Right cardiac atrium (tissue), 5 donors: ENCODE results near the gene AARSD1. TPM values are rescaled to one million over a fixed set of nuclear protein-coding genes. Genes with fewer than 3 reads are reported as not detected.
"Not testable (repeated sequence)": the region's sequence is repeated elsewhere in the genome, so short reads cannot be mapped to it uniquely, and the experiment has no call there.

Experiments used
- ATAC-seq, 2 donors: fragments of 200-7000 bp; cut with Tn5 transposase; one replicate each; pipeline versions ENCODE4 v1.8.0 to v1.9.1; 2020; ENCODE audit warnings: moderate library complexity in 2 of 2, mild to moderate bottlenecking in 1 of 2
- DNase-seq, 3 donors: peaks; one replicate each; pipeline ENCODE4 v3.0.0-alpha.2; 2020
- H3K27ac ChIP-seq: one replicate; pipeline ENCODE4 v1.5.1; 2013; ENCODE audit warnings: mild to moderate bottlenecking, low read length, control low read depth, moderate library complexity
- H3K27me3 ChIP-seq: one replicate; pipeline ENCODE4 v1.6.1; 2013; ENCODE audit not compliant: control insufficient read depth, insufficient read depth
- H3K4me1 ChIP-seq: one replicate; pipeline ENCODE4 v1.6.1; 2013; ENCODE audit warnings: low read length; ENCODE audit not compliant: control insufficient read depth, insufficient read depth
- H3K4me3 ChIP-seq: one replicate; pipeline ENCODE4 v1.5.1; 2013; ENCODE audit warnings: low read length, control low read depth
- H3K9me3 ChIP-seq: one replicate; pipeline ENCODE4 v1.6.1; 2013; ENCODE audit warnings: low read length; ENCODE audit not compliant: control insufficient read depth
- WGBS: extraction: QIAGEN DNeasy Blood & Tissue Kit; methylation state at CpG from one replicate; pipeline ENCODE4 v1.1.7; 2013; 5-methylcytosine and 5-hydroxymethylcytosine counted together
- intact Hi-C, 4 donors: fragments of 100-400 bp; cut with DNase I; formaldehyde crosslinking; loops; one replicate each; pipeline versions ENCODE4 v1.11.0 to v1.14.0; 2022 to 2023
- polyA plus RNA-seq: library from polyadenylated mRNA; stranded (reverse); fragments of 200-250 nt; gene quantifications from one replicate; pipeline ENCODE4 v1.2.3, GENCODE V29; 2013
- total RNA-seq, 4 donors: library from RNA; stranded (reverse); fragmentation: NEBNext Ultra II Directional; extraction: Animal tissue kit (Norgen Biotek cat#: 25700); gene quantifications; one replicate each; pipeline ENCODE4 v1.2.1, GENCODE V29; 2021
- donor health status: healthy with polysubstance abuse.
- donor health status: DM: no; HTN: yes; CAD: no.
- donor health status: DM: no; HTN: no; CAD: no.
- donor health status: DM: no; HTN: yes; CAD: no; lungs with severe emphysema.
- donor health status: DM: yes; HTN: yes; CAD: no.

AARSD1 gene
- total and polyA plus RNA-seq, 5 donors, result 26.0 to 41.6 (median 30.7) TPM

DNA sequence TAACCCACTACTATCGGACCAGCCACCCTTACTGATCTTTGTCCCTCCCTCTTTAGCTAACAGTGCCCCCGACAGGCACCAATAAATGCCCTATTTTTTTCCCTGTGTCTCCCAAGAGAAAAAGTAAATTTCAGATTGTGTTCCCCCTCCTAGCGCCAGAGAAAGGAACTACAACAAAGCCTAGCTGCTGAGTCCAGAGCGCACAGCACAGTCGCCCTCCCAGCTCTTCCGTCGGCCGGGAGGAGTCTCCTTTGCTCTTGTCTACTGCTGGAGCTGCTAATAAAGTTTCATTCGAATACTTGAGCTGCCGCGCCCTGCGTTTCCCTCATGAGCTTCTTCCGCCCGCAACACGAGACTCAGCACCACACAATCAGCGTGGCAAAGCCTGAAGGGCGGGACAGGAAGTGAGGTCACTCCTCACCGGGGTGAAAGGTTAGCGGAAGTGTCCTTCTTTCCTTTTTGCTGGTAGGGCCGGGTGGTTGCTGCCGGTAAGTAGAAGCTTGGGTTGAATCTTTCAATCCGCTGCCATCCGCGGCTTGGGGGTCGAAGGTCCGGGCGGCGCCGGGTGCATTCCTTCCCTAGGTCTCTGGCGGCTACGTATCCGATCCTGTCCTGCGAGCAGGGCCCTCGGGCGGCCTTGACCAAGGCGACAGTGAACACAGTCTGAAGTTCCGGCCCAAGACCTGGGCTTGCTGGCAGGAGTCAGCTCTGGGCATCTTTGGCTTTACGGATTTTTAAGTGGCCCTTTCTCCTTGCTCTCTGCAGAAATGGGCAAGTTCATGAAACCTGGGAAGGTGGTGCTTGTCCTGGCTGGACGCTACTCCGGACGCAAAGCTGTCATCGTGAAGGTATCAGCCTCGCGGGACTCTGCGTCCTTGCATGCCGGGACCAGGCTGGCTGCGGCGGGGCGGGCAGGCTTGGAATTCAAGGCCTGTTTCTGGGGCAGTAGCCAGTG, 34.0 kb upstream of the AARSD1 start, which contains the start of gene RPL27:
Gene RPL27 (plus strand): TSS at position 436 of the 955 bp plus-strand sequence. CDS start 332 bp downstream, at position 768.
- ATAC-seq, result peak; percentile 98
- WGBS, result under 1% methylated on average over 49 of the region's 49 CpGs
- intact Hi-C loops, result no loop called here

GRCh38 chr17:42997390-42997983, 33.2 kb upstream of the AARSD1 start:
- peak overlapping the region; percentile 65 for H3K27ac ChIP-seq
- peak overlapping the region; percentile 16 for H3K4me3 ChIP-seq
- whole genome bisulfite sequencing, result 13% methylated on average over 5 of the region's 5 CpGs
- no peak for DNase-seq
- H3K4me1 ChIP-seq, result no peaks in the 10 kb centered on the region
- intact Hi-C loops, result no loop called here
- peak in 1 of 2 donors; percentile 0 for ATAC-seq
- no peaks in the 10 kb centered on the region for H3K27me3 ChIP-seq
- H3K9me3 ChIP-seq, result no peaks in the 10 kb centered on the region

More for the DNA sequence above, 34.0 kb upstream of the AARSD1 start, which contains the start of gene RPL27:
- Histone ChIP-seq H3K4me3 (peak within 1 kb of the TSS; percentile 70), H3K9me3 (no peaks in the 10 kb centered on the region), H3K27ac (peak within 1 kb of the TSS; percentile 74), H3K27me3 (no peaks in the 10 kb centered on the region), H3K4me1 (no peaks in the 10 kb centered on the region)
- peak; percentile 98 to 99 (median 99) for DNase-seq

DNA sequence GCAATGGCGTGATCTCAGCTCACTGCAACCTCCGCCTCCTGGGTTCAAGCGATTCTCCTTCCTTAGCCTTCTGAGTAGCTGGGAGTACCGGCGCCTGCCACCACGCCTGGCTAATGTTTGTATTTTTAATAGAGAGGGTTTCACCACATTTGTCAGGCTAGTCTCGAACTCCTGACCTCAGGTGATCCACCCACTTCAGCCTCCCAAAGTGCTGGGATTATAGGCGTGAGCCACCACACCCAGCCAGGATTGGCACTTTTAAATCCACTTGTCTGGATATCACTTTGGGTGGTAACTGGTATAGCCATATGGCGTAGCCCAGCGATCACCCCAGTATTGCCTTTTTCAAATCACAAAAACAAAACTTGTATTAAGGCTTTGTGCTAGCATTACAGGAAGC, 29.7 kb upstream of the AARSD1 start:
- intact Hi-C loops, H3K4me1 ChIP-seq, H3K27ac ChIP-seq, H3K9me3 ChIP-seq, H3K27me3 ChIP-seq, DNase-seq, ATAC-seq, H3K4me3 ChIP-seq: not testable (repeated sequence)
- WGBS, result 86% methylated on average over 10 of the region's 10 CpGs

DNA sequence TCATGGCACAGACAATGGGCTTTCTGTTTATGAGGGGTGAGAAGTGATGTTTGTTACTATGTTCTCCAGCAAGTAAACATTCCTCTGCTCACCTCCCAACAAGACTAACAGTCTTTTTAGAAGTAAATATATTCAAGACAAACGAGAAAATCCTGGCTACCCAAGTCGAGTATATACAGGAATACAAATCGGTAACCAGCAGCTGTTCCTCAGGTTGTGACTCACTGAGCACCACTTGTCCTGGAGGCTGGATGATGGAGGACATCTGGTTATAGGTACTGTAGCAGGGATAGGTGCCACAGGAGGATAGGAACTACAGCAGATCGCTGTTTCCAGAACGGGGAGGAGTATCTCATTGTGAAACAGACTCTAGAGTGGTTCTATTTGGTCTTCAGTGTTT, 28.6 kb upstream of the AARSD1 start:
- Histone ChIP-seq H3K4me3 (no peak overlapping the region), H3K4me1 (no peaks in the 10 kb centered on the region), H3K9me3 (no peaks in the 10 kb centered on the region), H3K27ac (no peak overlapping the region), H3K27me3 (no peaks in the 10 kb centered on the region)
- intact Hi-C loops, result no loop called here
- WGBS, result 84% methylated on average over 5 of the region's 5 CpGs
- ATAC-seq (no peak), DNase-seq (no peak)

- DNase-seq (no peak), ATAC-seq (no peak)
- H3K9me3 ChIP-seq, result no peaks in the 10 kb centered on the region
- no peak overlapping the region for H3K27ac ChIP-seq
- intact Hi-C loops, result no loop called here
- H3K4me1 ChIP-seq, result no peaks in the 10 kb centered on the region
- WGBS, result 95% methylated on average over 6 of the region's 6 CpGs
- no peaks in the 10 kb centered on the region for H3K27me3 ChIP-seq
- no peak overlapping the region for H3K4me3 ChIP-seq
These were observed 27.2 kb upstream of the AARSD1 start for GRCh38 chr17:42991471-42991870.

GRCh38 chr17:42989726-42990652, 25.7 kb upstream of the AARSD1 start:
- ATAC-seq (no peak), DNase-seq (no peak)
- Histone ChIP-seq H3K4me3 (no peak overlapping the region), H3K4me1 (no peaks in the 10 kb centered on the region), H3K9me3 (no peaks in the 10 kb centered on the region), H3K27me3 (no peaks in the 10 kb centered on the region), H3K27ac (no peak overlapping the region)
- 89% methylated on average over 6 of the region's 6 CpGs for whole genome bisulfite sequencing
- intact Hi-C loops, result no loop called here

- Histone ChIP-seq H3K27me3 (no peaks in the 10 kb centered on the region), H3K4me3 (no peak overlapping the region), H3K4me1 (no peaks in the 10 kb centered on the region), H3K27ac (no peak overlapping the region), H3K9me3 (no peaks in the 10 kb centered on the region)
- DNase-seq (no peak), ATAC-seq (no peak)
- intact Hi-C loops, result no loop called here
- 92% methylated on average over 5 of the region's 5 CpGs for WGBS
These were observed 24.9 kb upstream of the AARSD1 start for GRCh38 chr17:42989141-42989540.

DNA sequence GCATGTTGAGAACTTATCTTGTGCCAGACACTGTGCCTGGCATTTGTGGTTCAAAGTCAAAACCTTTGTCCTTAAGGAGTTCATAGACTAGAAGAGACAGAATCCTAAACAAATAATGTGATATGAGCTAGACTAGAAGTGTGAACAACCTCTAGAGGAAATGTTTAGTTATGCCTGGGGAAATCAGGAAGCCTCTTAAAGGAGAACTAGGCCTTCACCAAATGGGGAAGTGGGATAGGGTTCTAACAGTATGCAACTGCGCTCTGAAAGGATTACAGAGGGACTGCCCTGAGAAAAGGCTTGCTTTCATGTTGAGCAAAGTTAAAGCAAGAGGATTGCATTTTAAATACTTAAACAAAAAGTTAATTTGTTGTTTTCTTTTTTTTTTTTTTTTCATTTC, 21.0 kb upstream of the AARSD1 start:
- no peak overlapping the region for H3K4me3 ChIP-seq
- no peaks in the 10 kb centered on the region for H3K27me3 ChIP-seq
- DNase-seq (no peak), ATAC-seq (no peak)
- H3K27ac ChIP-seq, result no peak overlapping the region
- no peaks in the 10 kb centered on the region for H3K4me1 ChIP-seq
- H3K9me3 ChIP-seq, result no peaks in the 10 kb centered on the region
- 0% methylated on average over 1 of the region's 1 CpG for WGBS
- intact Hi-C loops, result no loop called here

GRCh38 chr17:42982266-42982665, 18.0 kb upstream of the AARSD1 start:
- intact Hi-C loops, result no loop called here
- DNase-seq (no peak), ATAC-seq (no peak)
- Histone ChIP-seq H3K4me3 (no peak overlapping the region), H3K27me3 (no peaks in the 10 kb centered on the region), H3K27ac (no peak overlapping the region), H3K4me1 (peaks cover 6% of the 10 kb centered on the region), H3K9me3 (no peaks in the 10 kb centered on the region)

GRCh38 chr17:42980766-42981397, 16.6 kb upstream of the AARSD1 start:
- H3K27me3 ChIP-seq, result no peaks in the 10 kb centered on the region
- peak overlapping the region; percentile 90 for H3K27ac ChIP-seq
- H3K4me3 ChIP-seq, result peak overlapping the region; percentile 82
- H3K9me3 ChIP-seq, result no peaks in the 10 kb centered on the region
- under 1% methylated on average over 67 of the region's 67 CpGs for WGBS
- peaks cover 6% of the 10 kb centered on the region for H3K4me1 ChIP-seq
- ATAC-seq (peak; percentile 44 to 57), DNase-seq (peak; percentile 32 to 71 (median 65))
- intact Hi-C loops, result no loop called here
